Osteocyte (in vitro differentiated cells): ENCODE measurements around the gene RASGEF1B. TPM values are rescaled to one million over a fixed set of nuclear protein-coding genes. Genes with fewer than 3 reads are reported as not detected.
A peak's percentile ranks its signal among the peaks of the same experiment; 100 is the strongest.

Source experiments
- DNase-seq: peaks from one replicate; pipeline ENCODE4 v3.0.0; 2021; ENCODE audit warnings: mixed read lengths; ENCODE audit not compliant: unreplicated experiment; ENCODE audit errors: extremely low spot score
- H3K27ac Mint-ChIP-seq: one replicate; pipeline ENCODE4 v1.8.0; 2021; ENCODE audit warnings: mild to moderate bottlenecking, mixed read lengths; ENCODE audit not compliant: unreplicated experiment
- H3K27me3 Mint-ChIP-seq: one replicate; pipeline ENCODE4 v1.8.0; 2021; ENCODE audit warnings: mixed read lengths; ENCODE audit not compliant: unreplicated experiment
- H3K36me3 Mint-ChIP-seq: one replicate; pipeline ENCODE4 v1.8.0; 2021; ENCODE audit warnings: mixed read lengths; ENCODE audit not compliant: unreplicated experiment
- H3K4me1 Mint-ChIP-seq: one replicate; pipeline ENCODE4 v1.8.0; 2021; ENCODE audit warnings: mixed read lengths; ENCODE audit not compliant: unreplicated experiment
- H3K4me3 Mint-ChIP-seq: one replicate; pipeline ENCODE4 v1.8.0; 2021; ENCODE audit warnings: mild to moderate bottlenecking, moderate library complexity, mixed read lengths; ENCODE audit not compliant: unreplicated experiment
- H3K9me3 Mint-ChIP-seq: one replicate; pipeline ENCODE4 v1.8.0; 2021; ENCODE audit warnings: mixed read lengths; ENCODE audit not compliant: unreplicated experiment
- CTCF ChIP-seq: fragments of 200-600 bp; sonication (generic); IDR thresholded peaks from 2 replicates; pipeline ENCODE4 v1.5.0; 2021; ENCODE audit warnings: antibody characterized with exemption, mild to moderate bottlenecking, moderate library complexity
- total RNA-seq: library from RNA; stranded (reverse); gene quantifications from 2 replicates; pipeline ENCODE4 v1.2.1, GENCODE V29; 2021

Gene RASGEF1B
- total RNA-seq, 1 donor from 2014 or later, result 0.64 TPM

GRCh38 chr4:81429031-81429430 lies 42.7 kb downstream of the RASGEF1B start:
- no peak for TF ChIP-seq CTCF
- Mint-ChIP-seq H3K27me3 (no peaks in the 10 kb centered on the region), H3K4me1 (peaks cover 18% of the 10 kb centered on the region), H3K27ac (no peak overlapping the region), H3K36me3 (no peaks in the 10 kb centered on the region), H3K4me3 (no peak overlapping the region), H3K9me3 (no peaks in the 10 kb centered on the region)
- DNase-seq, result no peak

- H3K4me3 Mint-ChIP-seq, result no peak overlapping the region
- no peak overlapping the region for H3K27ac Mint-ChIP-seq
- no peaks in the 10 kb centered on the region for H3K9me3 Mint-ChIP-seq
- no peaks in the 10 kb centered on the region for H3K27me3 Mint-ChIP-seq
- no peak for DNase-seq
- TF ChIP-seq CTCF, result no peak
- peaks cover 18% of the 10 kb centered on the region for H3K4me1 Mint-ChIP-seq
- H3K36me3 Mint-ChIP-seq, result no peaks in the 10 kb centered on the region
Measured at GRCh38 chr4:81428002-81428401, 43.7 kb downstream of the RASGEF1B start.

- Mint-ChIP-seq H3K36me3 (no peaks in the 10 kb centered on the region), H3K27ac (no peak overlapping the region), H3K4me1 (peaks cover 18% of the 10 kb centered on the region)
Measured at GRCh38 chr4:81427344-81427821, 44.3 kb downstream of the RASGEF1B start.

GRCh38 chr4:81426770-81427289 lies 44.9 kb downstream of the RASGEF1B start:
- H3K36me3 Mint-ChIP-seq, result no peaks in the 10 kb centered on the region
- peaks cover 18% of the 10 kb centered on the region for H3K4me1 Mint-ChIP-seq
- no peaks in the 10 kb centered on the region for H3K27me3 Mint-ChIP-seq
- DNase-seq, result no peak
- no peak for TF ChIP-seq CTCF
- no peak overlapping the region for H3K4me3 Mint-ChIP-seq
- no peak overlapping the region for H3K27ac Mint-ChIP-seq
- H3K9me3 Mint-ChIP-seq, result no peaks in the 10 kb centered on the region

More at GRCh38 chr4:81427344-81427821, 44.3 kb downstream of the RASGEF1B start:
- Mint-ChIP-seq H3K9me3 (no peaks in the 10 kb centered on the region), H3K27me3 (no peaks in the 10 kb centered on the region), H3K4me3 (no peak overlapping the region)
- TF ChIP-seq CTCF, result no peak
- DNase-seq, result no peak

- no peak for DNase-seq
- Mint-ChIP-seq H3K27ac (peak overlapping the region; percentile 2), H3K4me1 (peaks cover 18% of the 10 kb centered on the region)
Measured at GRCh38 chr4:81424816-81425755, 46.6 kb downstream of the RASGEF1B start.

More at GRCh38 chr4:81424816-81425755, 46.6 kb downstream of the RASGEF1B start:
- H3K36me3 Mint-ChIP-seq, result no peaks in the 10 kb centered on the region
- H3K27me3 Mint-ChIP-seq, result no peaks in the 10 kb centered on the region
- H3K9me3 Mint-ChIP-seq, result no peaks in the 10 kb centered on the region
- no peak overlapping the region for H3K4me3 Mint-ChIP-seq
- no peak for TF ChIP-seq CTCF
